ENCODE data around the gene TRPM1. TPM values are rescaled to one million over a fixed set of nuclear protein-coding genes. Genes with fewer than 3 reads are reported as not detected.

Gene TRPM1
- total and polyA plus RNA-seq, 12 donors: 0.34 TPM; not detected in 11

DNA sequence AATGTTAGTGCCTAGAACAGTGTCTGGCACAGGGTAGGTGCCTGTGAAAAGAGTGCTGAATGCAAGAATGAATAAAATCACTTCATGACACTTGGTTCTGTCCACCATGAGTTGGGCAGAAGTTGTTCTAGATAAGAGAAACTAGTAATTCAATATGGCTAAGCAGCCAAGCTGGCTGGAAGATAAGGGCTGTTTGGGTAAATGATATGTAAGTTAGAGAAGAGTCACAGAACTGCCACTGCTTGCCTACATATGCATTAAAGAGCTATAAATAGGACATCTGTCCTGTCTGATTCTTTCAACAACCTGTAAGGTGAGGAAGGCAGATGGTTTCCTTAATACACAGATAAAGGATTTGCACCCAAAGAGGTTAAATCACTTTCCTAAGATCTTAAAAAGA is 123.2 kb downstream of the TRPM1 start:
- TF ChIP-seq POLR2A (IDR thresholded peaks at IDR 0.05): no peak
- TF ChIP-seq, protein P1, sequence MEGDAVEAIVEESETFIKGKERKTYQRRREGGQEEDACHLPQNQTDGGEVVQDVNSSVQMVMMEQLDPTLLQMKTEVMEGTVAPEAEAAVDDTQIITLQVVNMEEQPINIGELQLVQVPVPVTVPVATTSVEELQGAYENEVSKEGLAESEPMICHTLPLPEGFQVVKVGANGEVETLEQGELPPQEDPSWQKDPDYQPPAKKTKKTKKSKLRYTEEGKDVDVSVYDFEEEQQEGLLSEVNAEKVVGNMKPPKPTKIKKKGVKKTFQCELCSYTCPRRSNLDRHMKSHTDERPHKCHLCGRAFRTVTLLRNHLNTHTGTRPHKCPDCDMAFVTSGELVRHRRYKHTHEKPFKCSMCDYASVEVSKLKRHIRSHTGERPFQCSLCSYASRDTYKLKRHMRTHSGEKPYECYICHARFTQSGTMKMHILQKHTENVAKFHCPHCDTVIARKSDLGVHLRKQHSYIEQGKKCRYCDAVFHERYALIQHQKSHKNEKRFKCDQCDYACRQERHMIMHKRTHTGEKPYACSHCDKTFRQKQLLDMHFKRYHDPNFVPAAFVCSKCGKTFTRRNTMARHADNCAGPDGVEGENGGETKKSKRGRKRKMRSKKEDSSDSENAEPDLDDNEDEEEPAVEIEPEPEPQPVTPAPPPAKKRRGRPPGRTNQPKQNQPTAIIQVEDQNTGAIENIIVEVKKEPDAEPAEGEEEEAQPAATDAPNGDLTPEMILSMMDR (IDR thresholded peaks at IDR 0.05): no peak
- H3K4me1 ChIP-seq (replicated peaks in 1 of 2): peaks cover 0 to 10% of the 10 kb centered on the region in 2 donors
- H3K27me3 ChIP-seq: no peaks in the 10 kb centered on the region
- no peak overlapping the region for H3K4me3 ChIP-seq
- no peak overlapping the region for H3K27ac ChIP-seq
- peaks cover 0 to 4% of the 10 kb centered on the region in 2 donors for H3K36me3 ChIP-seq (replicated peaks in 1 of 2)
- H3K9me3 ChIP-seq (replicated peaks in 1 of 3): no peaks in the 10 kb centered on the region
- intact Hi-C loops (cut with DNase I): no loop called here
- no peak for DNase-seq

DNA sequence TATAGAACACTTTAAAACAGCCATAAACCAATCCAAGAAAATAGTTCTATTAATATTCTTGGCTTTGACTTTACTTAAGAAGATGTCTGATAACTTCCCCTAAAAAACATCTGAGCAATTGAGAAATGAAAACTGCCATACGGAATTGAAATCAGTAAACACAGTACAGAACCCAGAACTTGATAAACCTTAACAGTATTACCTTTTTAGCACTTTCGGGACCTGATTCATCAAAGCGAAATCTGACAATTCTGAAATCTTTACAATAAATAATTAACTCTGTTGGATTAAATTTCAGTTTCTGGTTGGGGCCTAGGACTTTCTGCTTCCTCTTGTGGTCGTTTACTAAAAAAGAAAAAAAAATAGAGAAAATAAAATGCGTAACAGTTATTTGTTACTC is 127.4 kb downstream of the TRPM1 start:
- Histone ChIP-seq H3K36me3 (replicated peaks in 1 of 2) (peaks cover 0 to 4% of the 10 kb centered on the region in 2 donors), H3K27me3 (no peaks in the 10 kb centered on the region), H3K9me3 (replicated peaks in 1 of 3) (no peaks in the 10 kb centered on the region), H3K4me3 (no peak overlapping the region), H3K4me1 (replicated peaks in 1 of 2) (peaks cover 0 to 7% of the 10 kb centered on the region in 2 donors), H3K27ac (no peak overlapping the region)
- 77 to 88% (median 82%) methylated on average over 5 of the region's 5 CpGs for whole genome bisulfite sequencing, 4 donors
- DNase-seq: no peak
- no peak for TF ChIP-seq POLR2A (IDR thresholded peaks at IDR 0.05)
- TF ChIP-seq, protein P1 (IDR thresholded peaks at IDR 0.05): no peak
- intact Hi-C loops (cut with DNase I): no loop called here

DNA sequence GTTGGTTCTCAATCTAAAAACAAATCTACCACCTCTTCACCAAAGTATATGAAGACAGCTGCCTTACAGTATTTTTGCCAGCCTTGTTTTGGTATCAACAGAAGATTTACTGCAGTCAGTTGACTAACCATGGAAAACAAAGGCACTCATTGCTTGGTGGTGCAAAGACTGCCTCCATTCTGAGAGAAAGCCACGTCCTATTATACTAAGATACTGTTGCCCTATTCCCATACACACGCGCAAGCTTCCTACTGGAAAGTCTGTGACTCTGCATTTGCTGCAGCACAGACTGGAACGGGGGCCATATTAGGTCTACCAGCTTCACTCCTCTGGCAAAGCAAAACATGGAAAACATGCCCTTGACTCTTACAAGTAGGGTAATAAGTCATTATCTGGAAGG is 128.1 kb downstream of the TRPM1 start:
- Histone ChIP-seq H3K9me3 (replicated peaks in 1 of 3) (no peaks in the 10 kb centered on the region), H3K36me3 (replicated peaks in 1 of 2) (peaks cover 0 to 4% of the 10 kb centered on the region in 2 donors), H3K4me1 (replicated peaks in 1 of 2) (peaks cover 0 to 7% of the 10 kb centered on the region in 2 donors), H3K27ac (no peak overlapping the region), H3K4me3 (no peak overlapping the region), H3K27me3 (no peaks in the 10 kb centered on the region)
- no peak for TF ChIP-seq POLR2A (IDR thresholded peaks at IDR 0.05)
- TF ChIP-seq, protein P1 (IDR thresholded peaks at IDR 0.05): no peak
- 84 to 86% (median 85%) methylated on average over 4 of the region's 4 CpGs for WGBS, 4 donors
- DNase-seq: no peak
- intact Hi-C loops (cut with DNase I): no loop called here

DNA sequence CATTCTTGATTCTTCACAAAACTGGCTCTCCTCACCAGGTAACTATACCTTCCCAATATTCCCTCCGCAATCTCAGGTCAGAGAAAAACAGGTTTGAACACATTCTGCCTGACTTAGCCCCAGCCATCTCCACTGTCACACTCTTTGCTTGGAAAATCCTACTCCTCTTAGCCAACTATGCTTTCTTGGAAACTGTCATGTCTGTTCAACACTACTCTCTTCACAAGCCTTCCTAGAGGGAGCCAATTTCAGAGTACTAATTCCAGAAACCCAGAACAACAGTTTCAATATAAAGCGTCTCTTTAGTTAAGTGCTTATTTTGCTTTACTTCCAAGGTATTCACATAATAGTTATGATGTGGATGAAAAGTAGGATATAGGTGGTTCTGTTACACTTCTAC is 131.8 kb downstream of the TRPM1 start:
- Histone ChIP-seq H3K4me3 (no peak overlapping the region), H3K9me3 (replicated peaks in 1 of 3) (no peaks in the 10 kb centered on the region), H3K27ac (no peak overlapping the region), H3K27me3 (no peaks in the 10 kb centered on the region), H3K4me1 (replicated peaks in 1 of 2) (peaks cover 0 to 7% of the 10 kb centered on the region in 2 donors), H3K36me3 (replicated peaks in 1 of 2) (peaks cover 0 to 10% of the 10 kb centered on the region in 2 donors)
- DNase-seq: no peak
- intact Hi-C loops (cut with DNase I): loop anchor here in 1 of 2 donors (10.0 kb wide), 1 partner anchor 155 kb away; no protein-coding TSS in a partner anchor
- TF ChIP-seq, protein P1 (IDR thresholded peaks at IDR 0.05): no peak
- no peak for TF ChIP-seq POLR2A (IDR thresholded peaks at IDR 0.05)
- 96 to 99% (median 98%) methylated on average over 2 of the region's 2 CpGs for WGBS, 4 donors

All from adrenal gland (tissue), 12 donors.